Measurements from ENCODE around the gene PSENEN.
"Not testable (repeated sequence)": the region's sequence is repeated elsewhere in the genome, so short reads cannot be mapped to it uniquely, and the experiment has no call there.

Gene PSENEN

GRCh38 chr19:35764432-35765315 is 19.2 kb downstream of the PSENEN start:
- TF ChIP-seq POLR2A (IDR thresholded peaks at IDR 0.05; ENCODE audit: low read depth, low read length) (no peak), TAF1 (IDR thresholded peaks at IDR 0.05; ENCODE audit: low read depth, low read length) (no peak), SPI1 (IDR thresholded peaks at IDR 0.05; ENCODE audit: low read depth, low read length) (no peak), POLR2AphosphoS5 (IDR thresholded peaks at IDR 0.05; ENCODE audit: low read depth, low read length) (no peak), PAX5 (IDR thresholded peaks at IDR 0.05; ENCODE audit: insufficient read depth, low read length, severe bottlenecking) (no peak), POU2F2 (IDR thresholded peaks at IDR 0.05; ENCODE audit: low read depth, low read length) (no peak)
- DNase-seq (ENCODE audit: insufficient read length, low spot score) (no peak), FAIRE-seq (no peak)

DNA sequence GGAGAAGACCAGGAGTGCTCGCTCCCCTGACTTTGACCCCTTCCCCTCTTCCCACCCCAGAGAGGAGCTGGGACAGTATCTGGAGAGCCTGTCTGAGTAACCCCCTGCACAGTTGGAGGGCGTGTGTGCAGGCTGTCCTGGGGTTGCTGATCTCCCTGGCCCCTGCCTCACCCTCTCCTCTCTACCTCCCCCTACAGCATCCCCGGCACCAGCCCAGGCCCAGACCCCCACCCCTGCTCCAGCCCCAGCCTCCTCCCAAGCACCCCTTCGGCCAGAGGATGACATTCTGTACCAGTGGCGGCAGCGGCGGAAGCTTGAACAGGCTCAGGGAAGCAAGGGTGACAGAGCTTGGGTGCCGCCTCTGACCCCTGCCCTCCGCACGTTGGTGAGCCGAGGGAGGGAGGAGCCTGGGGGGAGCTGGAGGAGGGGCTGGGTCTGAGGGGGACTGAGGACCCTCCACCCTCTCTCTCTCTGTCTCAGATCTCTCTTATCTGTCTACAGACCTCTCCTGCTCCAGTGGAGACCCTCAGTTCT is 21.2 kb downstream of the PSENEN start:
- no peak for DNase-seq (ENCODE audit: insufficient read length, low spot score)
- no peak for FAIRE-seq

GRCh38 chr19:35767288-35768081 is 22.0 kb downstream of the PSENEN start:
- DNase-seq (ENCODE audit: insufficient read length, low spot score) (no peak), FAIRE-seq (no peak)
- TF ChIP-seq POLR2A (IDR thresholded peaks at IDR 0.05; ENCODE audit: low read depth, low read length): no peak
- no peak for TF ChIP-seq POLR2AphosphoS5 (IDR thresholded peaks at IDR 0.05; ENCODE audit: low read depth, low read length)
- no peak for TF ChIP-seq POU2F2 (IDR thresholded peaks at IDR 0.05; ENCODE audit: low read depth, low read length)
- no peak for TF ChIP-seq PAX5 (IDR thresholded peaks at IDR 0.05; ENCODE audit: insufficient read depth, low read length, severe bottlenecking)
- no peak for TF ChIP-seq SPI1 (IDR thresholded peaks at IDR 0.05; ENCODE audit: low read depth, low read length)
- no peak for TF ChIP-seq TAF1 (IDR thresholded peaks at IDR 0.05; ENCODE audit: low read depth, low read length)

More for the DNA sequence above, 21.2 kb downstream of the PSENEN start:
- TF ChIP-seq TAF1 (IDR thresholded peaks at IDR 0.05; ENCODE audit: low read depth, low read length) (no peak), POLR2A (IDR thresholded peaks at IDR 0.05; ENCODE audit: low read depth, low read length) (0 out of 2 replicates have a peak, but pooled peaks have one; percentile 24)

GRCh38 chr19:35768082-35768421 is 22.6 kb downstream of the PSENEN start:
- FAIRE-seq: no peak
- DNase-seq (ENCODE audit: insufficient read length, low spot score): no peak
- no peak for TF ChIP-seq PAX5 (IDR thresholded peaks at IDR 0.05; ENCODE audit: insufficient read depth, low read length, severe bottlenecking)
- TF ChIP-seq TAF1 (IDR thresholded peaks at IDR 0.05; ENCODE audit: low read depth, low read length): no peak

DNA sequence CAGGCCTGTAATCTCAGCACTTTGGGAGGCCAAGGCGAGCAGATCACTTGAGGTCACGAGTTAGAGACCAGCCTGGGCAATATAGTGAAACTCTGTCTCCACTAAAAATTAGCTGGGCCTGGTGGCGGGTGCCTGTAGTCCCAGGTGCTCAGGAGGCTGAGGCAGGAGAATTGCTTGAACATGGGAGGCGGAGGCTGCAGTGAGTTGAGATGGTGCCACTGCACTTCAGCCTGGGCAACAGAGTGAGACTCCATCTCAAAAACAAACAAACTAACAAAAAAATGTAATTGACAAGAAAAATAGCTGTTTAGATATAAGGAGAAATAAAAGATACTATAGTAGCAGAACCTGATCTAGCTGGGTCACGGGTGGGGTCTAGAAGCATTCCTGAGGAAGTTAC is 26.9 kb downstream of the PSENEN start:
- not testable (repeated sequence) for DNase-seq (ENCODE audit: insufficient read length, low spot score); FAIRE-seq

GRCh38 chr19:35773020-35773806 is 27.8 kb downstream of the PSENEN start:
- no peak for DNase-seq (ENCODE audit: insufficient read length, low spot score)
- TF ChIP-seq POLR2AphosphoS5 (IDR thresholded peaks at IDR 0.05; ENCODE audit: low read depth, low read length) (no peak), POU2F2 (IDR thresholded peaks at IDR 0.05; ENCODE audit: low read depth, low read length) (no peak), SPI1 (IDR thresholded peaks at IDR 0.05; ENCODE audit: low read depth, low read length) (no peak), PAX5 (IDR thresholded peaks at IDR 0.05; ENCODE audit: insufficient read depth, low read length, severe bottlenecking) (no peak), TAF1 (IDR thresholded peaks at IDR 0.05; ENCODE audit: low read depth, low read length) (no peak), POLR2A (IDR thresholded peaks at IDR 0.05; ENCODE audit: low read depth, low read length) (no peak)
- FAIRE-seq: no peak

GRCh38 chr19:35774274-35775045 is 29.0 kb downstream of the PSENEN start:
- FAIRE-seq: no peak
- no peak for DNase-seq (ENCODE audit: insufficient read length, low spot score)
- TF ChIP-seq POU2F2 (IDR thresholded peaks at IDR 0.05; ENCODE audit: low read depth, low read length) (no peak), POLR2AphosphoS5 (IDR thresholded peaks at IDR 0.05; ENCODE audit: low read depth, low read length) (no peak), POLR2A (IDR thresholded peaks at IDR 0.05; ENCODE audit: low read depth, low read length) (no peak), SPI1 (IDR thresholded peaks at IDR 0.05; ENCODE audit: low read depth, low read length) (no peak), PAX5 (IDR thresholded peaks at IDR 0.05; ENCODE audit: insufficient read depth, low read length, severe bottlenecking) (no peak), TAF1 (IDR thresholded peaks at IDR 0.05; ENCODE audit: low read depth, low read length) (no peak)

DNA sequence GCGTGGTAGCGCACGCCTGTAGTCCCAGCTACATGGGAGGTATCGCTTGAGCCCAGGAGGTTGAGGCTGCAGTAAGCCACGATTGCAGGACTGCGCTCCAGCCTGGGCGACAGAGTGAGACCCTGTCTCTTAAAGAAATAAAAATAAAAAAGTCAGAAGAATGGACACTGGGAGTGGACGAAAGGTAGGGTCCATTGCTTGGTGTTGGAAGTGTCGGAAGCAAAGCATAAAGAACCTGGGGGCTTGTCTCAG is 29.5 kb downstream of the PSENEN start:
- TF ChIP-seq PAX5 (IDR thresholded peaks at IDR 0.05; ENCODE audit: insufficient read depth, low read length, severe bottlenecking): no peak
- no peak for TF ChIP-seq TAF1 (IDR thresholded peaks at IDR 0.05; ENCODE audit: low read depth, low read length)
- no peak for TF ChIP-seq SPI1 (IDR thresholded peaks at IDR 0.05; ENCODE audit: low read depth, low read length)
- TF ChIP-seq POLR2A (IDR thresholded peaks at IDR 0.05; ENCODE audit: low read depth, low read length): no peak
- no peak for TF ChIP-seq POLR2AphosphoS5 (IDR thresholded peaks at IDR 0.05; ENCODE audit: low read depth, low read length)
- TF ChIP-seq POU2F2 (IDR thresholded peaks at IDR 0.05; ENCODE audit: low read depth, low read length): no peak
- FAIRE-seq: no peak
- DNase-seq (ENCODE audit: insufficient read length, low spot score): no peak
